ENCODE data around the gene ASNSD1. TPM values are rescaled to one million over a fixed set of nuclear protein-coding genes. Genes with fewer than 3 reads are reported as not detected.

ASNSD1 gene
- total and polyA plus RNA-seq, 2 donors = 44.0 to 47.0 TPM

DNA sequence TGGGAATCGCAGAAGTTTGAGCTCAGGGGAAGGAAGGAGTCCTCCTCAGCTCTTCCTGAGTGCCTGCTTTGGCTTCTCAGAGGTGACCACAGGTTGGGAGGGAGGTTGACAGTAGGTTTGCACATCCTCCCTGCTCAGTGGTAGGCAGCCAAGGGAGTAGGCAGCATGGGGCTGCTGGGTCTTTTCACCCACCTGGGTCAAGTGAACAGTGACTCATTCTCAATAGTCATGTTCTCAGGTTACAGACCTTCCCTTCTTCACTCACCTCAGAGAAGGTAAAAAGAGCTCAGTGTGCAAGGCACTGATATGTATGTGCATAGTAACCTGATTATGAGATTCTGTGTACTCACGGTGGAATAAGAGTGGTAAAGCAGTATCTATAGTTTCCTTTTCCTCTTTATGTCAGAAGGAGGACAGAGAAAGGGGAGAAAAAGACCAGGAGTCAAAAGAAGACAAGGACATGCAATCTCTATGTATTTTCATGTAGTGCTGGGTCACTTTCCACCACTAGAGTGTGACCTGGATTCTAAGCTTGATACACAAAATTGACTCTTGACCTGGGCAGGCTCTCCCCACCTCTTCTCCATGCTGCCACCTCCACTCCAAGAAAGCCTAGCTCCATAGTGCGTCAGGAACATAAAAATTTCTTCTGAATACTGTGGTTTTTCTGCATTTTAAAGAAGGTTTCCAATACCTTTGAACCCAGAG, 36.5 kb upstream of the ASNSD1 start:
- Histone ChIP-seq H3K4me1 (ENCODE audit: control insufficient read depth in 2 of 2, insufficient read depth in 2 of 2, low read length in 2 of 2) (no peaks in the 10 kb centered on the region), H3K4me3 (ENCODE audit: low read length in 2 of 2) (no peak overlapping the region), H3K27ac (ENCODE audit: low read depth in 1 of 2, low read length in 1 of 2) (no peak overlapping the region), H3K27me3 (ENCODE audit: control insufficient read depth in 2 of 2, insufficient read depth in 1 of 2, low read length in 1 of 2) (no peaks in the 10 kb centered on the region), H3K36me3 (ENCODE audit: control insufficient read depth in 2 of 2, insufficient read depth in 2 of 2, low read length in 1 of 2) (no peaks in the 10 kb centered on the region), H3K9me3 (ENCODE audit: control insufficient read depth in 2 of 2, insufficient read depth in 1 of 2, low read length in 1 of 2) (no peaks in the 10 kb centered on the region)
- WGBS = 60% methylated on average over 3 of the region's 3 CpGs
- no peak for DNase-seq (ENCODE audit: low read depth in 6 of 9, low spot score in 9 of 9)

- H3K9me3 ChIP-seq (ENCODE audit: control insufficient read depth in 2 of 2, insufficient read depth in 1 of 2, low read length in 1 of 2) = no peaks in the 10 kb centered on the region
- 95% methylated on average over 2 of the region's 2 CpGs for WGBS
- H3K27ac ChIP-seq (ENCODE audit: low read depth in 1 of 2, low read length in 1 of 2) = no peak overlapping the region
- no peaks in the 10 kb centered on the region for H3K4me1 ChIP-seq (ENCODE audit: control insufficient read depth in 2 of 2, insufficient read depth in 2 of 2, low read length in 2 of 2)
- H3K27me3 ChIP-seq (ENCODE audit: control insufficient read depth in 2 of 2, insufficient read depth in 1 of 2, low read length in 1 of 2) = no peaks in the 10 kb centered on the region
- H3K4me3 ChIP-seq (ENCODE audit: low read length in 2 of 2) = no peak overlapping the region
- DNase-seq (ENCODE audit: low read depth in 6 of 9, low spot score in 9 of 9) = no peak
- H3K36me3 ChIP-seq (ENCODE audit: control insufficient read depth in 2 of 2, insufficient read depth in 2 of 2, low read length in 1 of 2) = no peaks in the 10 kb centered on the region
Measured at GRCh38 chr2:189625636-189626035, 35.6 kb upstream of the ASNSD1 start.

GRCh38 chr2:189627789-189628188, 33.5 kb upstream of the ASNSD1 start:
- H3K27ac ChIP-seq (ENCODE audit: low read depth in 1 of 2, low read length in 1 of 2) = no peak overlapping the region
- H3K4me3 ChIP-seq (ENCODE audit: low read length in 2 of 2) = no peak overlapping the region
- H3K4me1 ChIP-seq (ENCODE audit: control insufficient read depth in 2 of 2, insufficient read depth in 2 of 2, low read length in 2 of 2) = no peaks in the 10 kb centered on the region
- no peak for DNase-seq (ENCODE audit: low read depth in 6 of 9, low spot score in 9 of 9)
- H3K27me3 ChIP-seq (ENCODE audit: control insufficient read depth in 2 of 2, insufficient read depth in 1 of 2, low read length in 1 of 2) = no peaks in the 10 kb centered on the region
- no peaks in the 10 kb centered on the region for H3K36me3 ChIP-seq (ENCODE audit: control insufficient read depth in 2 of 2, insufficient read depth in 2 of 2, low read length in 1 of 2)
- WGBS = 98% methylated on average over 1 of the region's 1 CpG
- H3K9me3 ChIP-seq (ENCODE audit: control insufficient read depth in 2 of 2, insufficient read depth in 1 of 2, low read length in 1 of 2) = no peaks in the 10 kb centered on the region

DNA sequence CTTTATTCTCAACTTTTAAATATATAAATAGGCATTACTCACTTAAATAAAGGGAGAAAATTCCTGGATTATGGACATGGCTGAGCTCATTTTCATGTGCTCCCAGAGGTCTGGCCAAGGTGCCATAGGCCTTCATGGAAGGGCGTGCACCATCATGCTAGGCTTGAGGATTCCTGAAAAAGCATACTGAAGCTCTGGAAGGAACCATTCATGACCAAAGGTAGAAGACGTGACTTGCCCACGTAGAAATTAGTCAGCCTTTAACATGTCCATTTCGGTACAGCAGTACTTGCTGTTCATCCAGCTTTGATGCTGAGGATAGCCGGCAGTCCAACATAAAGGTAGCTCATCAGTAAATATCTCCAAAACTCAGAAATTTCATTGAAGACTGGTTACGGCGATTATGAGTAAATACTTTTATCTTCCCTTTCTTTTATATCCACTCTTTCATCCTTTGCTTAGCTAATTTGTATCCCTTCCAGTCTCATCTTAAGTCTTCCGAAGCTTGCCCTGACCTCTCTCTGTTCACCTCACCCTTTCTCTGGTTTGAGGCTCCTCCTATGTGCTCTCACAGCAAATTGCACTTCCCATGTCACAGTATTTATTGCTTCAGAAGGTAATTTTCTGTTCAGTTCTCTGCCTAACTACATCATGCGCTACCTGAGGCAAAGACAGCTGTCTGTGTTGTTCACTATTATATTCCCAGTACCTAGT, 32.3 kb upstream of the ASNSD1 start:
- Histone ChIP-seq H3K36me3 (ENCODE audit: control insufficient read depth in 2 of 2, insufficient read depth in 2 of 2, low read length in 1 of 2) (no peaks in the 10 kb centered on the region), H3K4me3 (ENCODE audit: low read length in 2 of 2) (no peak overlapping the region), H3K9me3 (ENCODE audit: control insufficient read depth in 2 of 2, insufficient read depth in 1 of 2, low read length in 1 of 2) (no peaks in the 10 kb centered on the region), H3K4me1 (ENCODE audit: control insufficient read depth in 2 of 2, insufficient read depth in 2 of 2, low read length in 2 of 2) (no peaks in the 10 kb centered on the region), H3K27me3 (ENCODE audit: control insufficient read depth in 2 of 2, insufficient read depth in 1 of 2, low read length in 1 of 2) (no peaks in the 10 kb centered on the region), H3K27ac (ENCODE audit: low read depth in 1 of 2, low read length in 1 of 2) (no peak overlapping the region)
- WGBS = 98% methylated on average over 9 of the region's 9 CpGs
- DNase-seq (ENCODE audit: low read depth in 6 of 9, low spot score in 9 of 9) = no peak

GRCh38 chr2:189629531-189630453, 31.5 kb upstream of the ASNSD1 start:
- no peaks in the 10 kb centered on the region for H3K4me1 ChIP-seq (ENCODE audit: control insufficient read depth in 2 of 2, insufficient read depth in 2 of 2, low read length in 2 of 2)
- H3K36me3 ChIP-seq (ENCODE audit: control insufficient read depth in 2 of 2, insufficient read depth in 2 of 2, low read length in 1 of 2) = no peaks in the 10 kb centered on the region
- no peaks in the 10 kb centered on the region for H3K9me3 ChIP-seq (ENCODE audit: control insufficient read depth in 2 of 2, insufficient read depth in 1 of 2, low read length in 1 of 2)
- DNase-seq (ENCODE audit: low read depth in 6 of 9, low spot score in 9 of 9) = no peak
- no peaks in the 10 kb centered on the region for H3K27me3 ChIP-seq (ENCODE audit: control insufficient read depth in 2 of 2, insufficient read depth in 1 of 2, low read length in 1 of 2)
- no peak overlapping the region for H3K4me3 ChIP-seq (ENCODE audit: low read length in 2 of 2)
- H3K27ac ChIP-seq (ENCODE audit: low read depth in 1 of 2, low read length in 1 of 2) = no peak overlapping the region
- 94% methylated on average over 10 of the region's 10 CpGs for WGBS

- H3K27me3 ChIP-seq (ENCODE audit: control insufficient read depth in 2 of 2, insufficient read depth in 1 of 2, low read length in 1 of 2) = no peaks in the 10 kb centered on the region
- no peaks in the 10 kb centered on the region for H3K9me3 ChIP-seq (ENCODE audit: control insufficient read depth in 2 of 2, insufficient read depth in 1 of 2, low read length in 1 of 2)
- no peak overlapping the region for H3K27ac ChIP-seq (ENCODE audit: low read depth in 1 of 2, low read length in 1 of 2)
- no peak for DNase-seq (ENCODE audit: low read depth in 6 of 9, low spot score in 9 of 9)
- H3K4me3 ChIP-seq (ENCODE audit: low read length in 2 of 2) = no peak overlapping the region
- WGBS = 97% methylated on average over 4 of the region's 4 CpGs
- H3K4me1 ChIP-seq (ENCODE audit: control insufficient read depth in 2 of 2, insufficient read depth in 2 of 2, low read length in 2 of 2) = no peaks in the 10 kb centered on the region
- H3K36me3 ChIP-seq (ENCODE audit: control insufficient read depth in 2 of 2, insufficient read depth in 2 of 2, low read length in 1 of 2) = no peaks in the 10 kb centered on the region
Measured at GRCh38 chr2:189631849-189632248, 29.4 kb upstream of the ASNSD1 start.

DNA sequence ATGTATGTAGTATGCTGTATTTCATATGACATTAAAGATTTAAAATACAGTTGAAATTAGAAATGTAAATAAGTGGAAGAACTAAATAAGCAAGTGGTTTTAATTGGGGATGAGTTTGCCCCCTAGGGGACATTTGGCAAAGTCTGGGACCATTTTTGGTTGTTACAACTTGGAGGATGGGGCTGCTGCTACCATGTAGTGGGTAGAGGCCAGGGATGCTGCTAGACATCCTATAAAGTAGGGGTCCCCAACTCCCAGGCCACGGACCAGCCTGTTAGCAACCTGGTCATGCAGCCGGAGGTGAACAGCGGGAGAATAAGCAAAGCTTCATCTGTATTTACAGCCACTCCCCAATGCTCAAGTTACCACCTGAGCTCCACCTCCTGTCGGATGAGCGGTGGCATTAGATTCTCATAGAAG, 27.9 kb upstream of the ASNSD1 start:
- Histone ChIP-seq H3K9me3 (ENCODE audit: control insufficient read depth in 2 of 2, insufficient read depth in 1 of 2, low read length in 1 of 2) (no peaks in the 10 kb centered on the region), H3K27me3 (ENCODE audit: control insufficient read depth in 2 of 2, insufficient read depth in 1 of 2, low read length in 1 of 2) (no peaks in the 10 kb centered on the region), H3K4me1 (ENCODE audit: control insufficient read depth in 2 of 2, insufficient read depth in 2 of 2, low read length in 2 of 2) (no peaks in the 10 kb centered on the region), H3K36me3 (ENCODE audit: control insufficient read depth in 2 of 2, insufficient read depth in 2 of 2, low read length in 1 of 2) (no peaks in the 10 kb centered on the region), H3K27ac (ENCODE audit: low read depth in 1 of 2, low read length in 1 of 2) (no peak overlapping the region), H3K4me3 (ENCODE audit: low read length in 2 of 2) (no peak overlapping the region)
- WGBS = 88% methylated on average over 5 of the region's 5 CpGs
- DNase-seq (ENCODE audit: low read depth in 6 of 9, low spot score in 9 of 9) = peak in 2 of 9 donors; percentile 4 to 37

- DNase-seq (ENCODE audit: low read depth in 6 of 9, low spot score in 9 of 9) = no peak
- no peaks in the 10 kb centered on the region for H3K36me3 ChIP-seq (ENCODE audit: control insufficient read depth in 2 of 2, insufficient read depth in 2 of 2, low read length in 1 of 2)
- H3K27me3 ChIP-seq (ENCODE audit: control insufficient read depth in 2 of 2, insufficient read depth in 1 of 2, low read length in 1 of 2) = no peaks in the 10 kb centered on the region
- H3K4me3 ChIP-seq (ENCODE audit: low read length in 2 of 2) = no peak overlapping the region
- H3K27ac ChIP-seq (ENCODE audit: low read depth in 1 of 2, low read length in 1 of 2) = no peak overlapping the region
- H3K4me1 ChIP-seq (ENCODE audit: control insufficient read depth in 2 of 2, insufficient read depth in 2 of 2, low read length in 2 of 2) = no peaks in the 10 kb centered on the region
- H3K9me3 ChIP-seq (ENCODE audit: control insufficient read depth in 2 of 2, insufficient read depth in 1 of 2, low read length in 1 of 2) = no peaks in the 10 kb centered on the region
- 94% methylated on average over 2 of the region's 2 CpGs for WGBS
Measured at GRCh38 chr2:189635353-189635752, 25.9 kb upstream of the ASNSD1 start.

Data from thymus (tissue), 11 donors.